GM23248 (cell line): Measurements from ENCODE around the gene PDIA5.

ENCODE experiments used
- EZH2 ChIP-seq: fragments of 200-600 bp; sonication (generic); IDR thresholded peaks from 2 replicates; pipeline ENCODE4 v1.6.1; 2018; ENCODE audit warnings: antibody characterized with exemption, mild to moderate bottlenecking; ENCODE audit not compliant: insufficient read depth, poor library complexity, severe bottlenecking
- EZH2phosphoT487 ChIP-seq: fragments of 200-600 bp; sonication (generic); IDR thresholded peaks from 2 replicates; pipeline ENCODE4 v1.6.1; 2018; ENCODE audit warnings: antibody characterized with exemption, moderate library complexity, mild to moderate bottlenecking, low read depth; ENCODE audit not compliant: insufficient read depth

- TF ChIP-seq EZH2: no peak
- no peak for TF ChIP-seq EZH2phosphoT487
Measured at GRCh38 chr3:123102826-123103225, 36.0 kb downstream of the PDIA5 start.
